SK-N-MC (cell line): ENCODE data around the gene ELF4.

Experiments used
- EZH2 ChIP-seq: fragments of 200-600 bp; sonication (generic); IDR thresholded peaks from one replicate; pipeline ENCODE4 v1.6.1; 2017; ENCODE audit warnings: antibody characterized with exemption
- POLR2AphosphoS5 ChIP-seq: IDR thresholded peaks from 2 replicates; pipeline ENCODE4 v1.6.1; 2012; ENCODE audit warnings: mild to moderate bottlenecking, low read depth, low read length, borderline replicate concordance

GRCh38 chrX:130071611-130072344 lies 38.5 kb downstream of the ELF4 start:
- no peak for TF ChIP-seq POLR2AphosphoS5
- TF ChIP-seq EZH2, result no peak
